Measurements from ENCODE around the gene ZNF423.

ZNF423 gene

DNA sequence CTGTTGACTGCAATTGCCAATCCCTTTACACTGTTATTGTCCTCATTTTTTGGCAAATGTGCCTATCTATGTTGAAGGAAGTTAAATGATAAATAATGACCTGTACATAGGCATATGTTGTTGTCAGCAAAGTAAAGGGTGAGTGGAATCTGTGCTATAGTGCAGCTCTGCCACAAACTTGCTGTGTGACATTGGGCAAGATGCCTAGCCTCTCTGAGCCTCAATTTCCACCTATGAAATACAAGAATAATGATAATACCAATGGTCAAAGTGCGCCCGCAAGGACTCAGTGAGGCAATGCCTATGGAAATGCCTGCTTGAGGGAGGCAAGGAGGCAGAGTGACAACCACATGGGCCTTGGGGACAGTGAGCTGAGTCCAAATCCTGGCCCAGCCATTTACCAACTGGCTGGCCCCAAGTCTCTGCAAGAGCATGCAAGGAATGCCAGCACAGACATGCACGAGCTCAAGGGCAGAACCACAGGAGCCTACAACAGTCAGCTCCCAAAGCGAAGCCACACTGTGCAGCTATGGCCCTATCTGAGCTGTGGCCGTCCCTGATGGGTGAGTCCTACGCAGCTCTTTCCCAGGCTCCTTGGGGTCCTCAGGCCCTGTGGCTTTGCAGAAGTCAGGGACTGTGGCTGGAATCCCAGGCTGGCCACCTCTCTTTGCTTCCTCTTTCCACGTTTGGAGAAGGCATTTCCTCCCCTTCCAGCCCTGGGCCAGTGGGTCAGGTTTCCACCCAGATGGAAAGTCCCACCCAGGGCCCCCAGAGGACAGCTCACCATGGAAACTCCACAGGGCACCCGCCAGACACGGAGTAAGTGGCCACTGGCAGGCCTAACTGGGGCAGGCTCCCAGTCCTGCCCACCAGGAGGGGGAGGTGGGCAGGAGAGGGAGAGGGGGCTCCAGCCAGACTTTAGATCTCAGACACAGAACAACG lies 82.1 kb downstream of the ZNF423 start:
- no peaks in the 10 kb centered on the region; the same call in 1 of the 2 replicates for H3K27me3 ChIP-seq (replicated peaks; ENCODE audit: control insufficient read depth, insufficient read depth, low read length)
- H3K36me3 ChIP-seq (ENCODE audit: control insufficient read depth, insufficient read depth, low read length) = no peaks in the 10 kb centered on the region
- no peak for DNase-seq (ENCODE audit: extremely low read depth, insufficient read length)
- no peak overlapping the region for H3K4me3 ChIP-seq (replicated peaks; ENCODE audit: low read depth, low read length)
- TF ChIP-seq, protein P1, sequence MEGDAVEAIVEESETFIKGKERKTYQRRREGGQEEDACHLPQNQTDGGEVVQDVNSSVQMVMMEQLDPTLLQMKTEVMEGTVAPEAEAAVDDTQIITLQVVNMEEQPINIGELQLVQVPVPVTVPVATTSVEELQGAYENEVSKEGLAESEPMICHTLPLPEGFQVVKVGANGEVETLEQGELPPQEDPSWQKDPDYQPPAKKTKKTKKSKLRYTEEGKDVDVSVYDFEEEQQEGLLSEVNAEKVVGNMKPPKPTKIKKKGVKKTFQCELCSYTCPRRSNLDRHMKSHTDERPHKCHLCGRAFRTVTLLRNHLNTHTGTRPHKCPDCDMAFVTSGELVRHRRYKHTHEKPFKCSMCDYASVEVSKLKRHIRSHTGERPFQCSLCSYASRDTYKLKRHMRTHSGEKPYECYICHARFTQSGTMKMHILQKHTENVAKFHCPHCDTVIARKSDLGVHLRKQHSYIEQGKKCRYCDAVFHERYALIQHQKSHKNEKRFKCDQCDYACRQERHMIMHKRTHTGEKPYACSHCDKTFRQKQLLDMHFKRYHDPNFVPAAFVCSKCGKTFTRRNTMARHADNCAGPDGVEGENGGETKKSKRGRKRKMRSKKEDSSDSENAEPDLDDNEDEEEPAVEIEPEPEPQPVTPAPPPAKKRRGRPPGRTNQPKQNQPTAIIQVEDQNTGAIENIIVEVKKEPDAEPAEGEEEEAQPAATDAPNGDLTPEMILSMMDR (IDR thresholded peaks at IDR 0.05; ENCODE audit: insufficient read depth, low read length, poor library complexity, severe bottlenecking) = no peak

GRCh38 chr16:49767998-49768397 lies 87.9 kb downstream of the ZNF423 start:
- H3K4me3 ChIP-seq (replicated peaks; ENCODE audit: low read depth, low read length) = no peak overlapping the region
- DNase-seq (ENCODE audit: extremely low read depth, insufficient read length) = no peak
- H3K27me3 ChIP-seq (replicated peaks; ENCODE audit: control insufficient read depth, insufficient read depth, low read length) = peaks cover 1% of the 10 kb centered on the region
- TF ChIP-seq, protein P1 (IDR thresholded peaks at IDR 0.05; ENCODE audit: insufficient read depth, low read length, poor library complexity, severe bottlenecking) = no peak
- no peaks in the 10 kb centered on the region for H3K36me3 ChIP-seq (ENCODE audit: control insufficient read depth, insufficient read depth, low read length)

DNA sequence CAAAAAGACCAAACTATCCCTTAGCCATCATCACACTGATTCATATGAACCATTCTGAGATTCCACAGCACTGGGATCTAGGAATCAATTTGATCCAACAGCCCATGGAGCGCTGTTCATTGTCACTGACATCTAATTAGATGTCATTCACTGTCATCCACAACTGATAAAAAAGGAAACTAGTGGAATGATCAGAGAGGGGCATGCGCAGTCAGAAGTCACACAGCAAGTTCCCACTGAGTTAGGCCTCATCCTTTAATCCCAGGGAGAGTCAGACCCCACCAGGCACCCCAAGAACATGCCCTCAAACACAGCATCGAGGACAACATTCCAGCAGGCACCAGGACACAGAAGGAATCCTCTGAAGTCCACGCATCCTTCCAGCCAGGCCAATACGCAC lies 88.5 kb downstream of the ZNF423 start:
- Histone ChIP-seq H3K36me3 (ENCODE audit: control insufficient read depth, insufficient read depth, low read length) (no peaks in the 10 kb centered on the region), H3K27me3 (replicated peaks; ENCODE audit: control insufficient read depth, insufficient read depth, low read length) (peaks cover 1% of the 10 kb centered on the region), H3K4me3 (replicated peaks; ENCODE audit: low read depth, low read length) (no peak overlapping the region)
- no peak for DNase-seq (ENCODE audit: extremely low read depth, insufficient read length)
- TF ChIP-seq, protein P1 (IDR thresholded peaks at IDR 0.05; ENCODE audit: insufficient read depth, low read length, poor library complexity, severe bottlenecking) = no peak

DNA sequence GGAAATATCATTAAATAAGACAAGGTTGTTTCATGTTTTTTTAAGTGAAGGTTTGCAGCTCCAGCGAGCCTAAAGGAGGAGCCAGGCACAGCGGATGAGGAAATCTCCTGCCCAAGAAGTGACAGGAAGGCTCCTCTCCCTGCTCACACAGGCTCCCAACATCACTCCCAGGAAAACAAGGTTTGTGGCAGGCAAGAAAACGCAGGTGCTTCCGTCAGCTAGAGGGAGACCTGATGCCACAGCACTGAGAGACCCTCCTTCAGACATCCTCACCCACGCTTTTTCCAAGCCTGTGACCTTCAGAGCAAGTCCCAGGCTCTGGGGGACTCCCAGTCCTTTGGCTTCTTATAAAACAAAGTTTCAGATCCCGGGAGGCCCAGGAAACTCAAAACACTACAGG lies 89.7 kb downstream of the ZNF423 start:
- Histone ChIP-seq H3K27me3 (replicated peaks; ENCODE audit: control insufficient read depth, insufficient read depth, low read length) (peaks cover 1% of the 10 kb centered on the region), H3K4me3 (replicated peaks; ENCODE audit: low read depth, low read length) (no peak overlapping the region), H3K36me3 (ENCODE audit: control insufficient read depth, insufficient read depth, low read length) (no peaks in the 10 kb centered on the region)
- TF ChIP-seq, protein P1 (IDR thresholded peaks at IDR 0.05; ENCODE audit: insufficient read depth, low read length, poor library complexity, severe bottlenecking) = no peak
- DNase-seq (ENCODE audit: extremely low read depth, insufficient read length) = no peak

GRCh38 chr16:49763826-49764225 lies 92.1 kb downstream of the ZNF423 start:
- DNase-seq (ENCODE audit: extremely low read depth, insufficient read length) = no peak
- Histone ChIP-seq H3K36me3 (ENCODE audit: control insufficient read depth, insufficient read depth, low read length) (no peaks in the 10 kb centered on the region), H3K27me3 (replicated peaks; ENCODE audit: control insufficient read depth, insufficient read depth, low read length) (peaks cover 1% of the 10 kb centered on the region), H3K4me3 (replicated peaks; ENCODE audit: low read depth, low read length) (no peak overlapping the region)
- TF ChIP-seq, protein P1 (IDR thresholded peaks at IDR 0.05; ENCODE audit: insufficient read depth, low read length, poor library complexity, severe bottlenecking) = no peak
